ENCODE data around the gene WDR81.

Gene WDR81

GRCh38 chr17:1762901-1763898 lies 38.7 kb downstream of the WDR81 start (continued):
- TF ChIP-seq TCF4 (CRISPR knock-in tag; IDR thresholded peaks at IDR 0.05; ENCODE audit: borderline replicate concordance) (peak; percentile 90), ZFP3 (CRISPR knock-in tag; IDR thresholded peaks at IDR 0.05) (no peak), OSR1 (CRISPR knock-in tag; IDR thresholded peaks at IDR 0.05) (no peak), ZNF70 (CRISPR knock-in tag; IDR thresholded peaks at IDR 0.05) (peak; percentile 63; the same call in 1 of the 2 replicates), TSHZ2 (CRISPR knock-in tag; IDR thresholded peaks at IDR 0.05) (peak; percentile 47), TOX (CRISPR knock-in tag; IDR thresholded peaks at IDR 0.05; ENCODE audit: borderline replicate concordance) (no peak), ZNF565 (CRISPR knock-in tag; conservative IDR thresholded peaks at IDR 0.05; ENCODE audit: low read depth) (no peak)

GRCh38 chr17:1764284-1764683 lies 39.8 kb downstream of the WDR81 start:
- TF ChIP-seq RARB (CRISPR knock-in tag; IDR thresholded peaks at IDR 0.05) (no peak), CSDC2 (CRISPR knock-in tag; IDR thresholded peaks at IDR 0.05) (no peak), CSRNP3 (CRISPR knock-in tag; IDR thresholded peaks at IDR 0.05) (no peak), ZNF565 (CRISPR knock-in tag; conservative IDR thresholded peaks at IDR 0.05; ENCODE audit: low read depth) (no peak), TCF4 (CRISPR knock-in tag; IDR thresholded peaks at IDR 0.05; ENCODE audit: borderline replicate concordance) (peak; percentile 52; the same call in 1 of the 2 replicates), ZC3H10 (CRISPR knock-in tag; IDR thresholded peaks at IDR 0.05) (no peak), TOX (CRISPR knock-in tag; IDR thresholded peaks at IDR 0.05; ENCODE audit: borderline replicate concordance) (no peak), CREB5 (CRISPR knock-in tag; IDR thresholded peaks at IDR 0.05; ENCODE audit: low read depth) (0 out of 2 replicates have a peak, but pooled peaks have one; percentile 12), ZNF70 (CRISPR knock-in tag; IDR thresholded peaks at IDR 0.05) (no peak), BACH2 (CRISPR knock-in tag; IDR thresholded peaks at IDR 0.05; ENCODE audit: borderline replicate concordance) (no peak), ZNF8 (CRISPR knock-in tag; IDR thresholded peaks at IDR 0.05) (no peak), ARNTL (CRISPR knock-in tag; IDR thresholded peaks at IDR 0.05; ENCODE audit: borderline replicate concordance, low read depth) (0 out of 2 replicates have a peak, but pooled peaks have one; percentile 33), POU6F1 (CRISPR knock-in tag; IDR thresholded peaks at IDR 0.05; ENCODE audit: borderline replicate concordance, low read depth) (no peak), SNAI2 (CRISPR knock-in tag; IDR thresholded peaks at IDR 0.05) (peak; percentile 83), PPARA (CRISPR knock-in tag; IDR thresholded peaks at IDR 0.05; ENCODE audit: borderline replicate concordance) (no peak), ISL1 (CRISPR knock-in tag; IDR thresholded peaks at IDR 0.05) (peak; percentile 31; the same call in 1 of the 2 replicates), GLIS3 (CRISPR knock-in tag; IDR thresholded peaks at IDR 0.05) (no peak), ZFP3 (CRISPR knock-in tag; IDR thresholded peaks at IDR 0.05) (peak; percentile 41; the same call in 1 of the 2 replicates), ESRRG (CRISPR knock-in tag; IDR thresholded peaks at IDR 0.05) (0 out of 2 replicates have a peak, but pooled peaks have one; percentile 8), PATZ1 (CRISPR knock-in tag; IDR thresholded peaks at IDR 0.05; ENCODE audit: borderline replicate concordance) (no peak), ZFP30 (CRISPR knock-in tag; IDR thresholded peaks at IDR 0.05) (no peak), TSHZ2 (CRISPR knock-in tag; IDR thresholded peaks at IDR 0.05) (peak; percentile 50; the same call in 1 of the 2 replicates), OSR1 (CRISPR knock-in tag; IDR thresholded peaks at IDR 0.05) (no peak)
- peak; percentile 21 for ATAC-seq

All from SK-N-SH treated with all-trans-retinoic acid at 6 μM for 48 hours (cell line).